Tibial nerve (tissue), 4 donors: ENCODE data around the gene PCSK6.

ENCODE experiments used
- CTCF ChIP-seq, 5 experiments: fragments of 200-600 bp in 3 of 5; fragments of 450-650 bp in 2 of 5; sonication (generic) in 3 of 5; IDR thresholded peaks; one replicate each; pipeline ENCODE4 v1.5.1; 2016 to 2019; ENCODE audit warnings: antibody characterized with exemption in 5 of 5, mild to moderate bottlenecking in 3 of 5, moderate library complexity in 2 of 5
- EP300 ChIP-seq, 2 donors: sonication (generic); formaldehyde crosslinking; IDR thresholded peaks; one replicate each; pipeline ENCODE4 v1.6.1; 2017; ENCODE audit warnings: antibody characterized with exemption in 2 of 2, mild to moderate bottlenecking in 1 of 2
- POLR2A ChIP-seq, 2 donors: fragments of 450-650 bp; IDR thresholded peaks; one replicate each; pipeline ENCODE4 v1.6.1; 2017; ENCODE audit warnings: antibody characterized with exemption in 2 of 2, mild to moderate bottlenecking in 2 of 2, moderate library complexity in 2 of 2

GRCh38 chr15:101387574-101387973 lies 101.9 kb downstream of the PCSK6 start:
- TF ChIP-seq CTCF (IDR thresholded peaks at IDR 0.05): no peak
- TF ChIP-seq EP300 (IDR thresholded peaks at IDR 0.05): no peak
- no peak for TF ChIP-seq POLR2A (IDR thresholded peaks at IDR 0.05)
